Uterus (tissue), 4 donors: Measurements from ENCODE around the gene PEPD. TPM values are rescaled to one million over a fixed set of nuclear protein-coding genes. Genes with fewer than 3 reads are reported as not detected.

Experiments
- DNase-seq, 2 donors: peaks; one replicate each; pipeline ENCODE4 v3.0.0-alpha.2; 2019 to 2020
- H3K27ac ChIP-seq, 2 donors: fragments of 200-600 bp; sonication (generic); 1 replicate in 1 of 2; 2 replicates in 1 of 2; pipeline ENCODE4 v1.5.1; 2016 to 2018
- H3K27me3 ChIP-seq, 2 donors: fragments of 200-600 bp; sonication (generic); one replicate each; pipeline ENCODE4 v1.5.1; 2018 to 2019; ENCODE audit warnings: control low read depth in 1 of 2
- H3K36me3 ChIP-seq, 2 donors: fragments of 200-600 bp; sonication (generic); one replicate each; pipeline ENCODE4 v1.5.1; 2019; ENCODE audit warnings: control low read depth in 1 of 2
- H3K4me1 ChIP-seq, 2 donors: fragments of 200-600 bp; sonication (generic); one replicate each; pipeline ENCODE4 v1.5.1; 2018 to 2019; ENCODE audit warnings: control low read depth in 1 of 2
- H3K4me3 ChIP-seq, 2 donors: fragments of 200-600 bp; sonication (generic); 1 replicate in 1 of 2; 2 replicates in 1 of 2; pipeline ENCODE4 v1.5.1; 2018 to 2019; ENCODE audit warnings: mild to moderate bottlenecking in 1 of 2
- H3K9me3 ChIP-seq, 2 donors: fragments of 200-600 bp; sonication (generic); one replicate each; pipeline ENCODE4 v1.5.1; 2019; ENCODE audit warnings: control low read depth in 1 of 2
- POLR2A ChIP-seq, 2 donors: fragments of 450-650 bp; IDR thresholded peaks; one replicate each; pipeline ENCODE4 v1.6.1; 2016; ENCODE audit warnings: antibody characterized with exemption in 2 of 2, mild to moderate bottlenecking in 1 of 2, moderate library complexity in 1 of 2
- intact Hi-C: fragments of 100-400 bp; cut with DNase I; formaldehyde crosslinking; loops from one replicate; pipeline ENCODE4 v1.15.1; 2023; ENCODE audit warnings: low total_unique reads
- total RNA-seq, 4 donors: library from RNA; depleted of rRNA in 3 of 4; stranded (reverse); fragments of >200 nt in 3 of 4; gene quantifications; one replicate each; pipeline versions ENCODE4 v1.1.0 to v1.2.4, GENCODE V29; 2014 to 2023
- TF ChIP-seq, protein P1 (sequence below), 4 experiments: fragments of 200-600 bp in 2 of 4; fragments of 450-650 bp in 2 of 4; sonication (generic) in 2 of 4; IDR thresholded peaks; one replicate each; pipeline ENCODE4 v1.5.1; 2016 to 2019; ENCODE audit warnings: antibody characterized with exemption in 4 of 4, mild to moderate bottlenecking in 2 of 4, moderate library complexity in 1 of 4
- donor health status: DM: yes; HTN: yes; CAD: no.

Gene PEPD
- total RNA-seq, 4 donors from 2014 or later: 26.1 to 47.0 (median 37.9) TPM

DNA sequence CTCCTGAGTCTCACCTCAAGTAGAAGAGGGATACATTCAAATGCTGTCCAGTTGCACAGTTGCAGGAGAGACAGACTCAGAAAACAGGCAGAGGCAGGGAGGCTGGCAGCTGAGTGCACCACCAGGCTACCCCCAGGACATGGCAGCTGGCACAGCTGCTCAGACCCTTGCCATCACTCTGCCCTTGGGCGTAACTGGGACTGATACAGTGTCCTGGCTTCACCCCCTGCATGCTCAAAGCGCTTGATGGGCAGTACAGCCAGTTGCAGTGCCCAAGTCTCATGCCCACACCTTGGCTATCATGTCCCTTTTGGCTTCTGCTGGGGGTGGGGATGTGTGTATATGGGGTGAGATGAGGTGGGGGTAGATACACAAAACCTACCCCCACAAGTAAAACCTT lies 5.5 kb upstream of the PEPD start:
- no peak overlapping the region for H3K27ac ChIP-seq

DNA sequence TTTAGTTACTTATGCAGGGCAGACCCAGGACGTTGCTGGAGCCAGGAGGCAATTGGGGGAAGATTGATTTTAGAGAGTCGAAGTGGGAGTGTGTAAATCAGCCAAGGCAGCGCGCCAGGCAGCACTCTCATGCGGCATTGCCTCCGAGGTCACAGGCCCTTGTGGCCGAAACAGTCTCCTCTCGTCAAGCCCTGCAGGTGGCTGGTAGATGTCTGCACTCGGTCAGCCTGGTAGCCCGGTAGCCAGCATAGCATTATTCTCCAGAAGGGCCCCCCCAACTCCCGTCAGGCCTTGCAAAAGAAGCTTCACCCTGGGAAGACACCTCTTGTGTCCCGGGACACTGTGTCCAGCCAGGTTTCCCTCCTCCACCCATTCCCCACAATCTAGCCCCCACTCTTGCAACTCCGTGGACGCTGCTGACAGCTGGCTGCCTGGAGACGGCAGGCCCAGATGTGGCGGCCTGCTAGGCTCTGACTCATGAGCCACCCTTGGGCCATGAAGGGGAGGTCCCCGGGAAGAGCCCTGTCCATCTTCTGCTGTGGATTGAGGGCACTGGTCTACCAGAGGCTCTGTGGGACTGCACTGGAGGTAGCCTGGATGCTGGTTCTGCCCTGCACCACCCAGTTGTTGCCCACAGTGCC lies 2.6 kb upstream of the PEPD start:
- no peaks in the 10 kb centered on the region for H3K9me3 ChIP-seq
- no peaks in the 10 kb centered on the region for H3K36me3 ChIP-seq
- H3K27me3 ChIP-seq: no peaks in the 10 kb centered on the region
- DNase-seq: peak; percentile 25 to 49
- intact Hi-C loops: no loop called here
- H3K4me1 ChIP-seq: no peaks in the 10 kb centered on the region
- TF ChIP-seq, protein P1, sequence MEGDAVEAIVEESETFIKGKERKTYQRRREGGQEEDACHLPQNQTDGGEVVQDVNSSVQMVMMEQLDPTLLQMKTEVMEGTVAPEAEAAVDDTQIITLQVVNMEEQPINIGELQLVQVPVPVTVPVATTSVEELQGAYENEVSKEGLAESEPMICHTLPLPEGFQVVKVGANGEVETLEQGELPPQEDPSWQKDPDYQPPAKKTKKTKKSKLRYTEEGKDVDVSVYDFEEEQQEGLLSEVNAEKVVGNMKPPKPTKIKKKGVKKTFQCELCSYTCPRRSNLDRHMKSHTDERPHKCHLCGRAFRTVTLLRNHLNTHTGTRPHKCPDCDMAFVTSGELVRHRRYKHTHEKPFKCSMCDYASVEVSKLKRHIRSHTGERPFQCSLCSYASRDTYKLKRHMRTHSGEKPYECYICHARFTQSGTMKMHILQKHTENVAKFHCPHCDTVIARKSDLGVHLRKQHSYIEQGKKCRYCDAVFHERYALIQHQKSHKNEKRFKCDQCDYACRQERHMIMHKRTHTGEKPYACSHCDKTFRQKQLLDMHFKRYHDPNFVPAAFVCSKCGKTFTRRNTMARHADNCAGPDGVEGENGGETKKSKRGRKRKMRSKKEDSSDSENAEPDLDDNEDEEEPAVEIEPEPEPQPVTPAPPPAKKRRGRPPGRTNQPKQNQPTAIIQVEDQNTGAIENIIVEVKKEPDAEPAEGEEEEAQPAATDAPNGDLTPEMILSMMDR (IDR thresholded peaks at IDR 0.05): no peak
- TF ChIP-seq POLR2A (IDR thresholded peaks at IDR 0.05): no peak
- no peak overlapping the region for H3K27ac ChIP-seq
- no peak overlapping the region for H3K4me3 ChIP-seq

More for the DNA sequence above, 5.5 kb upstream of the PEPD start:
- Histone ChIP-seq H3K4me1 (no peaks in the 10 kb centered on the region), H3K36me3 (no peaks in the 10 kb centered on the region), H3K9me3 (no peaks in the 10 kb centered on the region), H3K27me3 (no peaks in the 10 kb centered on the region), H3K4me3 (no peak overlapping the region)
- intact Hi-C loops: no loop called here
- no peak for TF ChIP-seq POLR2A (IDR thresholded peaks at IDR 0.05)
- TF ChIP-seq, protein P1 (IDR thresholded peaks at IDR 0.05): no peak
- no peak for DNase-seq

- Histone ChIP-seq H3K4me1 (no peaks in the 10 kb centered on the region), H3K27ac (no peak overlapping the region), H3K27me3 (no peaks in the 10 kb centered on the region), H3K9me3 (no peaks in the 10 kb centered on the region), H3K4me3 (no peak overlapping the region), H3K36me3 (no peaks in the 10 kb centered on the region)
- TF ChIP-seq POLR2A (IDR thresholded peaks at IDR 0.05): no peak
- TF ChIP-seq, protein P1 (IDR thresholded peaks at IDR 0.05): no peak
- intact Hi-C loops: no loop called here
- no peak for DNase-seq
These were observed 1.6 kb upstream of the PEPD start for GRCh38 chr19:33523167-33523566.

DNA sequence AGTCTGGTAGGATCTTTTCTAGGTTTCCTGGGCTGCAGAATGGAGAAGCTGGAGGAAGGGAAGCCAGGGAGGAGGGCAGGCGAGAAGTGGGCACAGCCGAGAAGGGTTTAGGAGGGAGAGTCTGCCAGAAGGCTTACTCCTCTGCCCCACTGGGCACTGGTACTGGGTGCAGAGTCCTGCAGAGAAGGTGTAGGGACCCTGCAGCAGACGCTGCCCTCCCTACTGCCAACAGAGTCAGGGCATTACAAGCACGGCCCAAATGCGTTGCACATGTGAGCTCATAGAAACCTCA lies 726 bp upstream of the PEPD start:
- intact Hi-C loops: no loop called here
- Histone ChIP-seq H3K4me3 (peak overlapping the region; percentile 46 to 93), H3K36me3 (no peaks in the 10 kb centered on the region), H3K4me1 (no peaks in the 10 kb centered on the region), H3K9me3 (no peaks in the 10 kb centered on the region), H3K27me3 (no peaks in the 10 kb centered on the region), H3K27ac (no peak overlapping the region)
- TF ChIP-seq, protein P1 (IDR thresholded peaks at IDR 0.05): no peak
- no peak for TF ChIP-seq POLR2A (IDR thresholded peaks at IDR 0.05)
- no peak for DNase-seq

GRCh38 chr19:33520844-33521479 lies 629 bp downstream of the PEPD start:
- H3K27me3 ChIP-seq: no peaks in the 10 kb centered on the region
- H3K27ac ChIP-seq: peak overlapping the region; percentile 43 to 70
- intact Hi-C loops: no loop called here
- peak in 1 of 2 donors; percentile 22 for DNase-seq
- TF ChIP-seq POLR2A (IDR thresholded peaks at IDR 0.05): no peak
- TF ChIP-seq, protein P1 (IDR thresholded peaks at IDR 0.05): no peak
- H3K4me1 ChIP-seq: no peaks in the 10 kb centered on the region
- H3K9me3 ChIP-seq: no peaks in the 10 kb centered on the region
- H3K4me3 ChIP-seq: peak overlapping the region; percentile 46 to 93
- H3K36me3 ChIP-seq: no peaks in the 10 kb centered on the region
